Immature natural killer cell (primary cell): ENCODE measurements around the gene SPACA7. TPM values are rescaled to one million over a fixed set of nuclear protein-coding genes. Genes with fewer than 3 reads are reported as not detected.
"Not testable (repeated sequence)": the region's sequence is repeated elsewhere in the genome, so short reads cannot be mapped to it uniquely, and the experiment has no call there.

Source experiments
- DNase-seq, 3 donors: peaks; one replicate each; pipeline ENCODE4 v3.0.0; 2022; ENCODE audit warnings: mixed read lengths in 1 of 3
- H3K27ac Mint-ChIP-seq, 6 donors: one replicate each; pipeline ENCODE4 v1.8.0; 2020; ENCODE audit warnings: mixed read lengths in 6 of 6, mild to moderate bottlenecking in 5 of 6, inconsistent platforms in 4 of 6, moderate library complexity in 3 of 6
- H3K27me3 Mint-ChIP-seq, 3 donors: one replicate each; pipeline ENCODE4 v1.8.0; 2020 to 2021; ENCODE audit warnings: low read depth in 3 of 3, mild to moderate bottlenecking in 3 of 3, mixed read lengths in 3 of 3, moderate library complexity in 3 of 3, inconsistent platforms in 1 of 3
- H3K36me3 Mint-ChIP-seq, 3 donors: one replicate each; pipeline ENCODE4 v1.8.0; 2020; ENCODE audit warnings: mixed read lengths in 3 of 3, inconsistent platforms in 2 of 3, mild to moderate bottlenecking in 2 of 3
- H3K4me1 Mint-ChIP-seq, 2 donors: one replicate each; pipeline ENCODE4 v1.8.0; 2020; ENCODE audit warnings: inconsistent platforms in 2 of 2, mild to moderate bottlenecking in 2 of 2, mixed read lengths in 2 of 2, moderate library complexity in 1 of 2
- H3K4me3 Mint-ChIP-seq, 5 donors: one replicate each; pipeline ENCODE4 v1.8.0; 2020; ENCODE audit warnings: mild to moderate bottlenecking in 5 of 5, mixed read lengths in 5 of 5, inconsistent platforms in 3 of 5, moderate library complexity in 3 of 5
- H3K9me3 Mint-ChIP-seq, 6 donors: one replicate each; pipeline ENCODE4 v1.8.0; 2020; ENCODE audit warnings: mild to moderate bottlenecking in 6 of 6, mixed read lengths in 6 of 6, inconsistent platforms in 4 of 6, moderate library complexity in 3 of 6
- polyA plus RNA-seq, 3 donors: library from polyadenylated mRNA; unstranded; fragments of 300-500 nt; fragmentation: Illumina TruSeq; gene quantifications; one replicate each; pipeline ENCODE4 v1.2.3, GENCODE V29; 2021

Gene SPACA7
- polyA plus RNA-seq, 3 donors from 2014 or later = not detected

DNA sequence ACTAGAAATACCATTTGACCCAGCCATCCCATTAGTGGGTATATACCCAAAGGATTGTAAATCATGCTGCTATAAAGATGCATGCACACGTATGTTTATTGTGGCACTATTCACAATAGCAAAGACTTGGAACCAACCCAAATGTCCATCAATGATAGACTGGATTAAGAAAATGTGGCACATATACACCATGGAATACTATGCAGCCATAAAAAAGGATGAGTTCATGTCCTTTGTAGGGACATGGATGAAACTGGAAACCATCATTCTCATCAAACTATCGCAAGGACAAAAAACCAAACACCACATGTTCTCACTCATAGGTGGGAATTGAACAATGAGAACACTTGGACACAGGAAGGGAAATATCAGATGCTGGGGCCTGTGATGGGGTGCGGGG, 33.7 kb downstream of the SPACA7 start:
- H3K4me1 Mint-ChIP-seq, H3K36me3 Mint-ChIP-seq, H3K27me3 Mint-ChIP-seq, H3K27ac Mint-ChIP-seq, H3K4me3 Mint-ChIP-seq, DNase-seq: not testable (repeated sequence)
- H3K9me3 Mint-ChIP-seq = peaks cover 2 to 17% (median 6%) of the 10 kb centered on the region in 6 donors

DNA sequence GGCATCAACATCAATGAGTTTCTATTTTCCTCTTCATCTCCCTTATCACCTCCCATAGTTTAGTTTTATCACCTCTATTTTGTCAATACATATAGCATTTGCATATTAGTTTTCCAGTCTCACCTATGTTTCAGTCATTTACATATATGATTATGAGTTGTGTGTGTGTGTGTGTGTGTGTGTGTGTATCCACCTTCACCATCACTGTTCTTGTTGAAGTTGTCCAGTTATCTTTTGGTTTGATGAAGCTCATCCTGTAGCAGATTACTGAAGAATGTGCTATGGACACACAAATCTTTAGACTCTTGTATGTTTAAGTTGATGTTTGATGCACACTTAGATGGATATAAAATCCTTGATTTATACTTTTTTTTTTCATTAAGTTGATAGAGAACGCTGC, 40.5 kb downstream of the SPACA7 start:
- peaks cover 0 to 17% (median 6%) of the 10 kb centered on the region in 3 donors for H3K36me3 Mint-ChIP-seq
- H3K27me3 Mint-ChIP-seq = peaks cover 0 to 10% (median 2%) of the 10 kb centered on the region in 3 donors
- peaks cover 7 to 76% (median 33%) of the 10 kb centered on the region in 6 donors for H3K9me3 Mint-ChIP-seq
- H3K4me1 Mint-ChIP-seq = no peaks in the 10 kb centered on the region
- no peak overlapping the region for H3K4me3 Mint-ChIP-seq
- H3K27ac Mint-ChIP-seq = no peak overlapping the region
- no peak for DNase-seq

DNA sequence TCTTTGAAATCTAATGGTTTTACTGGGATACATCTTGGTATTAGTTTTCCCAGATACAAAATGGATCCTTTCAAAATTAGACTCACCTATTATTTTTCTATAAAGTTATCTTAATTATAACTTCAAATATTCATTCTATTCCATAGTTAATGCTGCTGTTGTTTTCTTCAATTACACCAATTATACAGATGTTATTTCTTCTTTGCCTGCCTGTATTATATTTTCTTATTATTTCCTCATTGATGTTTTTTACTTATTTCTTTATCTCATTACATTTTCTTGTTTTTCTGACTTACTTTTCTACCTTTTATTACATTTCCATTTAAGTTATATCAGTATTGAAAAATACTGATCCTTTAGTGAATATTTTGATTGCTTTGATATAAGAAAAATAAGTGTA, 40.9 kb downstream of the SPACA7 start:
- no peak for DNase-seq
- peaks cover 0 to 10% (median 2%) of the 10 kb centered on the region in 3 donors for H3K27me3 Mint-ChIP-seq
- no peak overlapping the region for H3K4me3 Mint-ChIP-seq
- H3K27ac Mint-ChIP-seq = no peak overlapping the region
- H3K9me3 Mint-ChIP-seq = peaks cover 7 to 80% (median 34%) of the 10 kb centered on the region in 6 donors
- peaks cover 0 to 17% (median 6%) of the 10 kb centered on the region in 3 donors for H3K36me3 Mint-ChIP-seq
- no peaks in the 10 kb centered on the region for H3K4me1 Mint-ChIP-seq

DNA sequence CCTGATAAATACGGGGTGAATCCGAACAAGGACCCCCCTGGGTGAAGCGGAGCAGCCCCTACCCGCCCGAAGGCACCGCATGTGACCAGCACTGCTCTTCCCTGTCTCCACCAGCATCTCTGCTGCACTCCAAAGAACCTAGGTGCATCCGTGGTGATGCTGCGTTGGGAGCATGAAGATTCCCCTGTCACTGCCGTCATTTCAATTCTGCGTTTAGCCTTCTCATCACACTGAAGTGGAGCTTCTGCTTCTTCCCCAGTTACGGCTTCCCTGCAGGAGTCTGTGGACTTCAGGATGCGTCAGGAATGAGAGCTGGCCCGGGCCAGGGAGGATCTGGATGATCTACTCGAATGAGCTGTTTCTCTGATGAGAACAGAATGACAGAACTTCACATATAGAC, 47.9 kb downstream of the SPACA7 start:
- Mint-ChIP-seq H3K27ac (no peak overlapping the region), H3K4me3 (no peak overlapping the region), H3K36me3 (no peaks in the 10 kb centered on the region), H3K9me3 (peaks cover 4 to 53% (median 15%) of the 10 kb centered on the region in 6 donors), H3K27me3 (peaks cover 4 to 8% (median 5%) of the 10 kb centered on the region in 3 donors), H3K4me1 (no peaks in the 10 kb centered on the region)
- no peak for DNase-seq

DNA sequence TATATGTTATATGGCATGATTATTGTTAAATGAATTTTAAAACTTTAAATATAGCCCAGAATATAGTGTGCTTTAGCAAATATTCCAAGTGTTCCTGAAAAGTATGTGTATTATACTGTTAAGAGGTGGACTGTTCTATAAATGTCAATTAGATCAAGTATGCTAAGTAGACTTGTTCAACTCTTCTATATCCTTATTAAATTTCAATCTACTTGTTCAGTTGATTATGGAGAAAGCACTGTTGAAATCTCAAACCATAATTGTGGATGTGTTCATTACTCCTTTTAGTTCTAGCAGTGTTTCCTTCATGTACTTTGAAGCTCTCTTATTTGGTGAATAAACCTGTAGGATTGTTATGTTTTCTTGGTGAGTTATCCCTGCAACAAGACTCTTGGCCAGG, 52.5 kb downstream of the SPACA7 start:
- Mint-ChIP-seq H3K27me3 (peaks cover 3 to 5% (median 4%) of the 10 kb centered on the region in 3 donors), H3K4me1 (no peaks in the 10 kb centered on the region), H3K4me3 (no peak overlapping the region), H3K9me3 (peaks cover 0 to 16% (median 4%) of the 10 kb centered on the region in 6 donors), H3K36me3 (no peaks in the 10 kb centered on the region), H3K27ac (no peak overlapping the region)
- no peak for DNase-seq

DNA sequence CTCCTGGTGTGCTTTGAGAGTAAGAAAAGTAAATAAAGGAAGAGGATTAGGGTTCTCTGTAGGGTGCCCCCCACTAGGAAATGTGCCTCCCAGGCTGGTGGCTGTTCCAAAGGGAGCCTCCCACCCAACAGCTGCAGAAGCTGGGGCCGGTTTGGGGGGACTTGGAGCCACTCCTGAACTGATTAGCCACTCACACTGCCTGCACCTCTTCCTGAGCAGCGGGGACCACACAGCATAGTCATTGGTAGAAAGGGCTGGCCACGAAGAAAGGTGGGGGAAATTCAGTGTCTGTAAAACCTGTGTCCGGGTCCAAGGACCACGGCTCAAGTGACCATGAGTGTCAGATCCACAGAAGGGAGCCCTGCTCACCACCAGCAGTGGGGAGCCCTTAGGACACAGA, 55.6 kb downstream of the SPACA7 start:
- no peaks in the 10 kb centered on the region for H3K36me3 Mint-ChIP-seq
- no peak overlapping the region for H3K4me3 Mint-ChIP-seq
- DNase-seq = no peak
- peaks cover 0 to 16% (median 4%) of the 10 kb centered on the region in 6 donors for H3K9me3 Mint-ChIP-seq
- no peak overlapping the region for H3K27ac Mint-ChIP-seq
- H3K4me1 Mint-ChIP-seq = no peaks in the 10 kb centered on the region
- peaks cover 2 to 6% (median 4%) of the 10 kb centered on the region in 3 donors for H3K27me3 Mint-ChIP-seq

DNA sequence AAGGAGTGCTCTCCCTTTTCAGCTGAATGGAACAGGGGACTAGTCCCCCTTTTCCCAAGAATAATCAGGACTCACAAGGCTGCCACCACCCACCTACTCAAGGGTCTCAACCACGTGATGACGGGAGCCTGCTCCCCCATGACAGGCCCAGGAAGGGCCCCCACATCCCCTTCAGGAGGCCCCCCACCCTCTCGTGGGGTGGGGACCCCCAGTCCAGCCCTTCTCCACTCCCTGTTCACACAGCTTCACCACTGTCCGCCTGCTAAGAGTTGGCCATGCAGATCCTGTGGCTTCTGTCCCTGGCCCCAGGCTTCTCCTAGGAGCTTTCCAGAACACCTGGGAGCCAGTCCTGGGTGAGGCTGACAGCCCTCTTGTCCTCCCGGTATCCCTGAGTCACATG, 56.6 kb downstream of the SPACA7 start:
- not testable (repeated sequence) for H3K36me3 Mint-ChIP-seq, H3K4me1 Mint-ChIP-seq, H3K27me3 Mint-ChIP-seq, DNase-seq, H3K4me3 Mint-ChIP-seq, H3K27ac Mint-ChIP-seq
- H3K9me3 Mint-ChIP-seq = peaks cover 0 to 14% (median 4%) of the 10 kb centered on the region in 6 donors

DNA sequence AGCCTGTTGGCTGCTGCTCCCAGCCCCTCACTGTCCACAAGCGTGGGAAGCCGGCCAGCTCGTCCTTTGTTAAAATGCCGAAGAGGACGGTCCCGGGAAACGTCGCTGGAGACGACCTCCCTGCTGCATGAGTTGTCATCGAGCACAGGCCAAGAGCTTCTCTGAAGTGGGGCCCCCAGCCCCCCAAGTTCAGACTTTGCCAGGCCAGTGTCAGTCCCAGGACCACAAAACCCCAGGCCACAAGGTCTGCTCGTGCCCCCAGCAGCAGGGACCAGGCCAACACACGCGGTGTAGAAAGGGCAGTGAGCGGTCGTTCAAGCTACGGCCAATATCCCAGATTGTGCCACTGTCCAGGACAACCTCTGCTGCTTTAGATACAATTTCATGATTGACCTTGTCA, 57.4 kb downstream of the SPACA7 start:
- H3K4me3 Mint-ChIP-seq, H3K36me3 Mint-ChIP-seq, H3K27ac Mint-ChIP-seq, H3K4me1 Mint-ChIP-seq, DNase-seq, H3K27me3 Mint-ChIP-seq: not testable (repeated sequence)
- H3K9me3 Mint-ChIP-seq = peaks cover 0 to 14% (median 6%) of the 10 kb centered on the region in 6 donors

DNA sequence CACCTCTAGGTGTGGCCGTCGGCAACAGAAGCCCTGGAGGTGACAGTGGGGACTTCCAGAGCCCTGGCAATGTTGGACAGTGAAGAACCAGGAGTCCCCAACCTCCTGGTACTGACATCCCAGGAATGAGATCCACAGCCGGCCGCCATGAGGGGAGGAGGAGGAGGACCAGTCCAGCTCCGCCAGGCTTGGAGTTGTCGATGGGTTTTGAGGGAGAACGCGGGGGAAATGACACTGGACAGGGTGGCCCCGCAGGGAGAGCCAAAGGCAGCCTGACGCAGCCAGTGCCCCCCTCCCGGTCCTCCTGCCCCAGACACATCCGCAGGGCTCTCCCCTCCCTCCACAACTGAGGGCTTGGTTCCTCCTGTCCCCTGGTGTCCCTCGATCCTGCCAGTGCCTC, 57.9 kb downstream of the SPACA7 start:
- peaks cover 2 to 8% (median 6%) of the 10 kb centered on the region in 3 donors for H3K27me3 Mint-ChIP-seq
- no peaks in the 10 kb centered on the region for H3K36me3 Mint-ChIP-seq
- H3K4me3 Mint-ChIP-seq = no peak overlapping the region
- no peaks in the 10 kb centered on the region for H3K4me1 Mint-ChIP-seq
- H3K9me3 Mint-ChIP-seq = peaks cover 0 to 13% (median 6%) of the 10 kb centered on the region in 6 donors
- DNase-seq = no peak
- no peak overlapping the region for H3K27ac Mint-ChIP-seq

DNA sequence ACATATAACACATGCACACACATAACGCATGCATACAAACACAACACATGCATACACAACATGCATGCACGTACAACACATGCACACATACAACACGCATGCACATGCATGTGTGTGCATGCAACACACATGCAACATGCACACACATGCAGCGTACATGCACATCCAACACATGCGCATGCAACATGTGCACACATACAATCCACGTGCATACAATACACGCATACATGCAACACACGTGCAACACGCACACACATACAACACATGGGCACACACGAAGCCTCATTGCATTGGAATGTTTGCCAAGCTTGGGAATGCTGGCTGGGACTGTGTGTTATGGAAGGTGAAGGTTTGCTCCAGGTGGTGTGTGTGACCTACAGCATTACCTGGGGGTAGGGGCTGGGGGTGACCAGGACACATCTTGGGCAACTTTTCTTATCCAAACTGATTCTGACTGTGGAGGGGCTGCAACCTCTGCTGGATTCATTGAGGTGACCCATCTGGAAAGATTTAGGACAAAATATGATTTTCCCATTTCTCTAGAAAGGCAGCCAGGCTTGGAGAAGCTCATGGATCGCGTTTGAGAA, 58.9 kb downstream of the SPACA7 start:
- no peaks in the 10 kb centered on the region for H3K36me3 Mint-ChIP-seq
- no peaks in the 10 kb centered on the region for H3K4me1 Mint-ChIP-seq
- peaks cover 0 to 6% (median 3%) of the 10 kb centered on the region in 6 donors for H3K9me3 Mint-ChIP-seq

DNA sequence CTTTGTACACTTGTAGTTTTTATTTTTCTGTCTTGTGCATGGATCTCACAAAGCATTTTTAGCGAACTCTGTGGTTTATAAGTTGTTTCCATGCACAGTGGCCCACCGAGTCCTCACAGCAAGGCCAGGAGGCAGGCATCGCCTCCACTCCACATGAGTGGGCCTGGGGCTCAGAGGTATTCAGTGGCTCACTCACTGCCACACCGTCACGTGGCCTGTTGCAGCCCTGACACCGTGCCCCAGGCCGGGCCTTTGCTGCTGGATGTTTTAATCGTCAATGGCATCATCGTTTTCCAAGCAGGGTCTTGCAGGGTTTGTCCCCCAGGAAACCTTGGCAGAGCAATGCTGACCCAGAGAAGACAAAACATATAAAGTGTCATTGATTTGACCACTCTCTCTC, 59.8 kb downstream of the SPACA7 start:
- Mint-ChIP-seq H3K4me3 (no peak overlapping the region), H3K27me3 (peaks cover 2 to 12% (median 6%) of the 10 kb centered on the region in 3 donors), H3K4me1 (no peaks in the 10 kb centered on the region), H3K27ac (no peak overlapping the region), H3K9me3 (peaks cover 0 to 6% (median 1%) of the 10 kb centered on the region in 6 donors), H3K36me3 (no peaks in the 10 kb centered on the region)
- no peak for DNase-seq

More for the DNA sequence above, 58.9 kb downstream of the SPACA7 start:
- DNase-seq = no peak
- Mint-ChIP-seq H3K4me3 (no peak overlapping the region), H3K27me3 (peaks cover 2 to 8% (median 6%) of the 10 kb centered on the region in 3 donors), H3K27ac (no peak overlapping the region)

DNA sequence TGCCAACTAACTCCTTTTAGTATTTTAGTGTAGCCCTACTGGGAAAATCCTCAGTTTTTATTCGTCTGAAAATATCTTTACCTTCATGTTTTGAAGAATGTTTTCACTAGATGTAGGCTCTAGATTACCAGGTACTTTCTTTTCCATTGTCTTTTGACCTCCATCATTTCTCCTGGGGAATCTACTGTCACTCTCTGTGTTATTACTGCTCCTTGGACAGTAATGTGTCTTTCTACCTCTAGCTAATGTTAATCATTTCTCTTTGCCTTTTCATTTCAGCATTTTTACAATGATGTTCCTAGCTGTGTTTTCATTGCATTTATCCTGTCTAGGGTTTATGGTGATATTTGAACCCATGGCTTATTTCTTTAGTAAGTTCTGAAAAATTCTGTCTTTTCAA, 61.9 kb downstream of the SPACA7 start:
- Mint-ChIP-seq H3K9me3 (peaks cover 0 to 6% (median 1%) of the 10 kb centered on the region in 6 donors), H3K4me3 (no peak overlapping the region), H3K36me3 (no peaks in the 10 kb centered on the region), H3K27me3 (peaks cover 3 to 15% (median 4%) of the 10 kb centered on the region in 3 donors), H3K4me1 (no peaks in the 10 kb centered on the region), H3K27ac (no peak overlapping the region)
- no peak for DNase-seq

DNA sequence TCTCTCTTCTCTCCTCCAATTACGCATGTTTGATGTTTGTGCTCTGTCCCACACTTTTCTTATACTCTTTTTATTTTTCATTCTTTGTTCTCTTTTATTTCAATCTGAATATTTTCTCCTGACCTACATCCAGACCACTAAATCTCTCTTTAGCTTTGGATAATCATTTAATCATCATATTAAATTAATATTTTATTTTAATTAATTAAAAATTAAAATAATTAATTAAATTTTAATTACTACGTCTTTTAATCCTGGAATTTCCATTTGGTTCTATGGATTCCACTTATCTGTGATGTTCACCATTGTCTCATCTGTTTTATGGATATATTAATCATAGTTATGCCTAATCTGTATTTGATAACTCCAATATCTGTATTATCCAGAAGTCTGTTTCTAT, 62.4 kb downstream of the SPACA7 start:
- H3K36me3 Mint-ChIP-seq = no peaks in the 10 kb centered on the region
- H3K4me1 Mint-ChIP-seq = no peaks in the 10 kb centered on the region

DNA sequence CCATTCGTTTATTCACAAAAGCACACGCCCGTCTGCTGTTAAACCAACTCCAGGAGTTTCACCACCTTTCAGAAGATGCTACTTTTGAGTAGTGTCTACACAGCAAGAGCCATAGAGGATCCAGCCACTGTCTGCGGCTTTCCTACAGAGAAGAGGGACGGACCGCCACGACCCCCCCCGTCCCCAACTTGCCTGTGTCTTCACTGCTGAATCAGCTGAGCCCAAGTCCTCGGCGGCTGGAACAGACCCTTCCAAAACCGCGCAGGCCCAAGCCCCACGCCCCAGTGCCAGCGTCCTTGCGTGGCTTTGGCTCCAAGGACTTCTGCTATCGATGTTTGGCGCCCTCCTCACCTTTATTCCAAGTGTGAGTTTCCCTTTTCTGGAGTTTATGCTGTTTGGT, 65.1 kb downstream of the SPACA7 start:
- DNase-seq = no peak
- peaks cover 2 to 15% (median 3%) of the 10 kb centered on the region in 3 donors for H3K27me3 Mint-ChIP-seq
- no peaks in the 10 kb centered on the region for H3K36me3 Mint-ChIP-seq
- peaks cover 0 to 6% (median 1%) of the 10 kb centered on the region in 6 donors for H3K9me3 Mint-ChIP-seq
- H3K27ac Mint-ChIP-seq = no peak overlapping the region
- H3K4me3 Mint-ChIP-seq = no peak overlapping the region
- H3K4me1 Mint-ChIP-seq = no peaks in the 10 kb centered on the region

More for the DNA sequence above, 62.4 kb downstream of the SPACA7 start:
- Mint-ChIP-seq H3K27ac (no peak overlapping the region), H3K4me3 (no peak overlapping the region), H3K9me3 (peaks cover 0 to 6% (median 1%) of the 10 kb centered on the region in 6 donors), H3K27me3 (peaks cover 3 to 15% (median 4%) of the 10 kb centered on the region in 3 donors)
- no peak for DNase-seq

DNA sequence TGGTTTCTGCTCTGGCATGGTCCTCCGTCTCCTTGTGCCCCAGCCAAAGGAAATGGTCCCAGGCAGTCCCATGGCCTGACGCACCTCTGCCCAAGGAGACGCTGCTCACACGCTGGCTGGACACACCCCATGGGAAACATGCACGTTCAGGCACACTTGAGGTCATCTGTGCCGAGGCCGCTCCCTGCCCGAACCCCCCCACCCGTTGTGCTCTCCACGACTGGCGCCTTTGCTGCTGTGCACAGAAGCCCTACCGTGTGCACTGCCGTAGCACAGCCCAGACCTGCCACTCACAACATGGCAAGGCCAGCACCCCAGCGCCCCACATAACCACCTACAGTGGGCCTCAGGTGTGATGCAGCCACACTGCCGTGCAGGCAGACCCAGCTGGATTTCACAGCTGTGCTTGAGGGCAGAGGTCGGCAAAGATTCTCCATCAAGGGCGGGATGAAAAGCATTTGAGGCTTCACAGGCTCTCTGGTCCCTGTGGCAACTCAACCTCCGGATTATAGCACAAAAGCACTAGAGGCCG, 65.7 kb downstream of the SPACA7 start:
- peaks cover 0 to 6% (median 1%) of the 10 kb centered on the region in 6 donors for H3K9me3 Mint-ChIP-seq
- DNase-seq = no peak
- no peak overlapping the region for H3K27ac Mint-ChIP-seq
- H3K4me3 Mint-ChIP-seq = no peak overlapping the region
- H3K4me1 Mint-ChIP-seq = no peaks in the 10 kb centered on the region
- no peaks in the 10 kb centered on the region for H3K36me3 Mint-ChIP-seq
- peaks cover 2 to 15% (median 3%) of the 10 kb centered on the region in 3 donors for H3K27me3 Mint-ChIP-seq
